Kidney tubule cell (primary cell): ENCODE results near the gene PRKAB1.
"Not testable (repeated sequence)": the region's sequence is repeated elsewhere in the genome, so short reads cannot be mapped to it uniquely, and the experiment has no call there.

Experiments
- DNase-seq: peaks from one replicate; pipeline ENCODE4 v3.0.0-alpha.2; 2018; ENCODE audit warnings: low spot score

Gene PRKAB1

DNA sequence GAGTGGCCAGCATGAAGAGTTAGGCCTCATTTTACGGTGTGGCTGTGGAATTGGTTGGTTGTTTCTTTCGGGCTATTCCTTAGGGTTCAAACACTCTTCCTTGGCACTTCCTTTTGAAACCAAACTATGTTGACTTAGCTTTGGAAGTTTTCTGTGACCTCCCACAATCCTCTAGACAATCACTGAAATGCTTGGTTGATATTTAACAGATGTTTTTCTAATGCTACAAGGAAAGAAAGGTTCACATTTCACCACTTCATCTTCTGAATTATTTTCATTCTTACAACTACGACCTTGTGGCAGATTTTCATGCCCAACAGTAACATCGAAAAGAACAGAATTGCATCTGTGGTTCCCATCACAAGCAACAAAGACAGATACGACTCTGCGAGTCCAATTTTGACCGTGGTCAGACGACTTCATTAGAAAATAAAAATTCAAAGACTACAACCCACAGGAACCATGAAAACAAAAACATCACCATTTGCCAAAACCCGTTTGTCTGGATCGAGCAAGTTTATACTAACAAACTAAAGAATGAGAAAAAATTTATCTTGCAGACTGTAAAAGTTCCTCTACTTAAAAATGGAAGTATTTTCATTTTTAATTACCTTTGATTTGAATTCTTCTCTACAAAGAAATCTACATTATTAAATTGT is 16.9 kb downstream of the PRKAB1 start:
- peak; percentile 58 for DNase-seq

DNA sequence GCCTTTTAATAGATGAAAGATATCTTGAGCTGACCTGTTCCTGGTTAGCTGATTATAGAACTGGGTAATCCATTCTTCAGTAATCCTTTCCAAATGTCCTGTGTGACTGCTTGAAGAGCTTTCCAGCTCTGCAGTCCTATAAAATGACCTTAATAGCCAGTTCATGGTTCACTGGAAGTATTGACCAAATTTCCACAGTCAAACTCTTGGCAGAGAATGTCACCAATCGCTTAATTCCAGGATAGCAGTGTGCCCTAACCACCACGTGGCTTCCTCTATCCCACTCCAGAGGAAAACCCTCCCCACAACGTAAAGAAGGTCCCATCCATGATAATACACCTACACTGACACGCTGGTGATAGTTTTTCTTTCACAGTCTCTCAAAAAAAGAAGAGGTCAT is 17.4 kb downstream of the PRKAB1 start:
- peak; percentile 30 for DNase-seq

DNA sequence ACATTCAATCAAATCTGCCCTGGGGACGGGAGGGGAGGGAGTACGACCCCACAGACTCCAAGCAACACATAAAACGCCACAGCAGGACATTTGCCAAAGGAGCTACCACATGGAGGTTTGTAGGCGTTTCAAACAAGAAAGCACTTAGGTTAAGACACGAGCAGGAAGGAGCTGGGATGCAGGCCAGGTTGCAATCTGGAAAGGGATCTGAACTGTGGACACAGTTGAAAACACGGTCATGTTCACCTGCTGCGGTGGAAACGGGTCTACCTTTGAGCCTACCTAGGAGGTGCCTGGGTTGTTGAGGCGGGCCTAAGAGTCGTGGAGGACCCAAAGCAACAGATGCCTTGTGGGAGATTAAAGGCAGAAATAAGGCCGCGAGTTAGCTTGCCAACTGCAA is 18.4 kb downstream of the PRKAB1 start:
- no peak for DNase-seq

DNA sequence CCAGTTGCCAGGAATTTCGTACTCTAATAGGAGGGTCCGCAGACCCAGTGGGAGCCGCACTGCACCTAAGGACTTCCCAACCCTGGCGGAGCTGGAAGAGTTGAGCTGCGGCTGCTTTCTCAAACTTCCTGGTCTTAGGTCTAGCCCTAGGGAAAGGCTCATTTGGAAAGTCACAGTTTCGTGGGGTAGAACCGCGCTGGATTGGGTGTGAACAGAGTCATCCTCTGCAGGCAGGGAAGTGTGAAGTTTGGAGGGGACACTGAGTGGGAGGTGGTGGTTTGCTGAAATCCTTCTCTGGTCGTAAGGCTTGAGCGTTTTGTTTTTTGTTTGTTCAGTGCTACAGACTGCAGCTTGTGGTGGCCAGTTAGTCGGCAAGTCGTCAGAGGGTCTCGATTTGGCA is 18.8 kb downstream of the PRKAB1 start:
- DNase-seq = no peak

DNA sequence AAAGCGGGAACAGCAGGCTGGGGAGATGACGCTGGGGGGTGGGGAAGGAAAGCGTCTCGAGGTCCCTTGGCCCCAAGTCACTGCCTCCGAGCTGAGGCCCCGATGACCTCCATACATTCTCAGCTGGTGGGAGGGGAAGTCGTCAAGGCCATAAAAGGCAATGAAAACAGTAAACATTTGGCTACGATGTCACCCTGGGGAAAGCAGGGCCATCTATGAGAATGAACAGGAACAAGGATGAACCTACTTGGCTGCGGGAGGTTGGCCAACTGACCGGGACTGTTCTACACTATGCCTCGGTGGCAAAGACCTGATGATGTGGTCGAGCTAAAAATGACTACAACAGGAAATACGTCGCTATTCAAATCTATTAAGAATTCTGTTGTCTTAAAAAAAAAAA is 19.5 kb downstream of the PRKAB1 start:
- no peak for DNase-seq

DNA sequence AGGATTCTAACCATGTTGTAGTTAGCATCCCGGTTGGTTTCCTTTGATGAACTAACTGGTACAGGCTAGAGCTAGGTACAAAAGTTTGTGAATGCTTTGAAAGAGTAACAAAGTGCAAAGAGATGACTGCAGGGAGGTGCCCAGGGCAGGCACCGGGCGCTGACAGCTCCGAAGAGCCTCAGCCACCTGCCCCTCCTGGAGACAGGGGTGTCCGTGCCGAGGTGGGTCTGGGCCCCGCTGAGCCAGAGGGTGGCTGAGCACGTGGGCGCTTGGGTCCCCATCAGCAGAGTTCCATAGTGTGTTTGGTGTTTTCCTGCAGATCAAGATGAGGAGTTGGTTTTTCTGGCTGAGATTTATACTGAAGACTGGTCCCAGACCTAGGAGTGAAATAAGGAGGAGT is 19.9 kb downstream of the PRKAB1 start:
- DNase-seq = no peak

DNA sequence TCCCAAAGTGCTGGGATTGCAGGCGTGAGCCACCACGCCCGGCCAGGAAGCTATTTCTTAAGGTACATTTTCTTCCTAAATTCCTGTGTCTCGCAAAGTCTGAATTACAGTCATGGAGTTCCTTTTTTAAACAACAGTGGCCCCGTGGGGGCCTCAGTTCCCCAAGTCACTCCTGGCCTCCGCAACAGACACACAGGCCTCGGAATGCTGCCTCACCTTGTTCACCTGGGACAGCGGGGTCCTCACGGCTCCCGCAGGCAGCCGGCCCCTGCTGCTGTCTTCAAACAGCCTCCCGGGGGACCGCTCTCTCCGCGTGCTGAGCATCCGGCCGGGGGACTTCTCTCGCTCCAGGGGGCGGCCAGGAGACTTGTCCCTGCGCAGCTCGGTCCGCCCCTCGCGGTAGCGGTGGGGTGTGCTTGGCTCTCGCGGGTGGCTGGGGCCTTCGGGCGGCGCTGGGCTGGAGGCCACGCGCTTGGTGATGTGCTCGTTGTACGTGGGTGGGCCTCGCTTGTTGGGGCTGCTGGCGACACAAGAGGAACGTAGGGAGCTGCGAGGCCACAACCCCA is 22.1 kb downstream of the PRKAB1 start:
- DNase-seq = no peak

DNA sequence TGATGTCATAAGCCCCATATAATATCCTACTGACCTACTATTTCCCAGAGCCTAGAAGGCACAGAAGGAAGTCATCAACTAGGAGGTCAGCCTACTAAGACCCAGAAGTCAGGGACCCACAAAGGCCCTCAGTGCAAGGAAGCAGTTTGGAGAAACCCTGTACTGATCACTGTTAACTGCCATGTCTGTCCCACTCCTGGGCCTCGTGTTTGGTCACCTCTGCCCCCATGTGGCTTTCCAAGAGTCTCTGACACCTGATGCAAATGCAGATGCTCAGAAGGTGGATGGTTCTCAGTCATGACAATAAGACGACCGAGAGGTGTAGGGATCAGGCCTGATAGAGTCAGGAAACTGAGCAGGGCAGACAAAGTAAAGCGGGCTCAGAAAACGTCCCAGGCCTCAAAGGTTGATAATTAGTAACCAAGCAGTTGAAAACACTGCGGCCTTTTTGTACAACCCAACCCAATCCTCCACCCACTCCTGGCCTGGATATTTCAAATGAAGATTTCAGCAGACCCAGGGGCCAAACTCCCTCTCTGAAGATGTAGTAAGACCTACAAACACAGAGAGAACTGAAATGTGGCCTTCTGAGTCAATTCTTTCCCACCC is 23.4 kb downstream of the PRKAB1 start:
- DNase-seq = no peak

DNA sequence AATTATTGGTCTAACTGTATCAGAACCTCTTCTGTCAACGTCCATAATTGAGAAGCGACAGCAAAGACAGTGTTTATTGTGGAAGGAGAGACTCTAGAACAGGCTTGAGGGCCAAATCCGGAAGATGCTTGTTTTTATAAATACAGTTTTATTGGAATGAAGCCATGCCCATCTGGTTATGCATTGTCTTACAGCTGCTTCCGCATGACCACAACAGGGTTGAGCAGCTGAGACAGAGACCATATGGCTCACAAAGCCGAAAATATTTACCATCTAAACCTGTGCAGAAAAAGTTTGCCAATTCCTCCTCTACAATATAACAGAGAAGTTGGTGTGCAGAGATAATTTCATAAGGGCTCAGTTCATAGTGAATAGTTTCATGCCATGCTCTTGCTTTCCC is 24.5 kb downstream of the PRKAB1 start:
- DNase-seq = no peak

DNA sequence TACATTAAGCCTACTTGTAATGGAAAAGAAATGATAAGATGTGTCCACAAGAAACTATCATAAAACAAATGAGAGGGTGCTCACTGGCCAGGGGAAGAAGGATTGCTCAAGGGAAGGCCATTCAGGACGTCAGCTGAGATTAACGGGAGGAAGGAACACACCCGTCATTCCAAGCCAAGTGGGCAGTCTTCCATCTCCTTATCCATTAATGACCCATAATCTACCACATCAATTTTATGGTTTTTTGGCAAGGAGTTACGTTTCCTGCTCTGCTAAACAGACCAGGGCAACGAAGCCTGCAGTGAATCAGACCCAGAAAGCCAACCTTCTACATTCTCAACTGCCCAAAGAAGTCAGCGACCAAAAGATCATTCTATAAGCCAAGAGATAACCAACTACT is 25.1 kb downstream of the PRKAB1 start:
- peak; percentile 92 for DNase-seq

DNA sequence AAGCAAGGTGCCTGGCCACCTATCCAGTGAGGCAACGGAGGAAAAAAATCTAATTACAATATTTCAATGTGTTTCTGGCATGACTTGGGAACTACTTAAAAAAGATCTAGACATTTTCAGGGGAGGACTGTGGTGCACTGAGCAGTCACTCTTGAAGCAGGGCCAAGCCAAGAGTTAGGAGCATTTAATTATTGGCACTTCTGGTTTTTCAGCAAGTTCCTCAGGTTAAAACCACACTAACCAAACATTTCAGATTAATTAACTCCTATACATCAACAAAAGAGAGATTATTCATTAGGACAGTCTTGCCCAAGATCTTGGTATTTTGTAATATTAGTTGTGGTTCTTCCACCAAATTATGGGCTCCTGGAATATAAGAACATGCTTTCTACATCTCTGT is 25.6 kb downstream of the PRKAB1 start:
- no peak for DNase-seq

DNA sequence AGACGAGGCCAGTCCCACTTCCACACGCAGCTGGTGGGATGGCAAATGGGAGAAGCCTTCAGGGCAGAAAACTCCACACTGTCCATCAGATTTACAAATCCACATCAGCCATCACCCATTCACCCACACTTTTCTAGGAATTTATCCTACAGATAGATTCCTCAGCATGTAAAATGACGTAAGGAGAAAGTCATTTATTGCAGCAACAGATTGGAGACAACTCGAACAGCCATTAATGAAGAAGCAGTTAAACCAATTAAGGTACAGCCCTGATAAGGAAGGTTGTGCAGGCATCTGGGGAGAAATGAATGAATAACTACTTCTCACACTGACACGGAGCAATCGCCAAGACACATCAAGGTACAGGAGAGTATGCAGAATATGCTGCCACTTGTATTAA is 26.2 kb downstream of the PRKAB1 start:
- DNase-seq = no peak

DNA sequence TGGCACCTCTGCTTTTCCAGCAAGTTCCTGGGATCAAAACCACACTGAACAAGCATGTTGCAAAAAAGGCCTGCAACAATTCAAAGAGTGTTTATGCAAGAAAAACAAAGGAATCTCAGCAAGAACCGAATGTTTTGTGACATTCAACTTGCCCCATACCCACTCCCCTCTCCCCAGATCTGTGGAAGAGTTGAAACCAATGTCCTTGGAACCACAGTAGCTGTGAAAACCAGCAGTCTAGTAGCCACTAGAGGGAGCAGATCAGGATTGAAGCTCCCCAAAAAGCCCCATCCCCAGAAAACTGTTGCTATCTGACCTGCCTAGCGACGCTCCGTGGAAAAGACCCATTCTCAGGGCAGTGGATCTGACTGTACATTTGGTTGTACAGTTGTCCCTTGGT is 27.1 kb downstream of the PRKAB1 start:
- no peak for DNase-seq

DNA sequence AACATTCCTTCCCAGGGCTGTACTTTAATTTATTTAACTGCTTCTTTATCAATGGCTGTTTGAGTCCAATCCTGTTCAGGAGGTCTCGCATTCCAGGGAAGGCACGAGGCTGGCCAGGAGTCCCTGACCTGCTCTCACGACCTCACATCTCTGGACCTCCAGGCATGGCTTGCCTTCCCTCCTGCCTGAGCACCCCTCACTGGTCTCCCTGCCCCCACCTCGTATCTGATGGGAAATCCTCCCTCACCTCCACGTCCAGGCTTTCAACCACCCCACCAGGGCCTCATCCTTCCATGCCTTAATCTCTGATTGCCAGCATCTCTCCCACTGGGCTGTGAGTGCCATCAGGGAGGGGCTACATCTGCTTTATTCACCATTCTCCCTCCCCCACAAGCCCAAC is 29.0 kb downstream of the PRKAB1 start:
- DNase-seq = no peak

DNA sequence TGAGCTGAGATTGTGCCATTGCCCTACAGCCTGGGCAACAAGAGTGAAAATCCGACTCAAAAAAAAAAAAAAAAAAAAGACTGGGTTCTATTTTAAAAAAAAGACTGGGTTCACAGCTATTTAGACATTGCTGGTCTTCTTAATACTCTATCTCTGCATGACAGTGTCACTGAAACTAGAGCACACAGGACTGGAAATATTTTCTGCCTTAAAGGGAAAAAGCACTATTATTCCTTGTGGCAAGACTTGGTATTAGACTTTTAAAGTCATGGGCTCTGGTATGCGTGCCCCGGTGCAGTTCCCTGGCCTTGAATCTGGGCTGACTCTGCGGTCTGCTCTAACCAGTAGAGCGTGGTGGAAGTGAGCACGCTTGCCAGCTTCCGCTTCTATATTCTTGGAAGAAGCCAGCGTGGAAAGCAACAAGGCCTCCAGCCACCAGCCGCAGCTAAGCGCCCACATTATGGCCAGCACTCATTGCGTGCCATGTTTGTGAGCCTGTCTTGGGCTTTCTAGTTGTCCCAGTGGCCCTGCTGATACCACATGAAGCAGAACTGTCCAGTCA is 31.3 kb downstream of the PRKAB1 start:
- DNase-seq = peak; percentile 94

DNA sequence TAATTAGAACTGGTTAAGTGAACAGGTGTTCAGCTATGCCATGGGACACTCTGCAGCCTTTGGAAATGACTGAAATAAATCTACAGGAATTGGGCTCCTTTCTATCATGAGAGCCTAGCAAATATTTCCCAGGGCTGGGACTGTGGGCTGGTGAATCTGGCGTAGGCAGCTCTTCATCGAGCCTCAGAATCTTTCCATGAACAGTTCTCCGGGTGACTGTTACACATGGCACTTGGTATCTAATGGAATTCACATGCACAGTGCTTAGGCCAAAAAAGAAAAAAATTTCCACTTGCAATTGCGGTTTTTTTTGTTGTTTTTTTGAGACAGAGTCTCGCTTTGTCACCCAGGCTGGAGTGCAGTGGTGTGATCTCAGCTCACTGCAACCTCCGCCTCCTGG is 32.1 kb downstream of the PRKAB1 start:
- peak; percentile 52 for DNase-seq

DNA sequence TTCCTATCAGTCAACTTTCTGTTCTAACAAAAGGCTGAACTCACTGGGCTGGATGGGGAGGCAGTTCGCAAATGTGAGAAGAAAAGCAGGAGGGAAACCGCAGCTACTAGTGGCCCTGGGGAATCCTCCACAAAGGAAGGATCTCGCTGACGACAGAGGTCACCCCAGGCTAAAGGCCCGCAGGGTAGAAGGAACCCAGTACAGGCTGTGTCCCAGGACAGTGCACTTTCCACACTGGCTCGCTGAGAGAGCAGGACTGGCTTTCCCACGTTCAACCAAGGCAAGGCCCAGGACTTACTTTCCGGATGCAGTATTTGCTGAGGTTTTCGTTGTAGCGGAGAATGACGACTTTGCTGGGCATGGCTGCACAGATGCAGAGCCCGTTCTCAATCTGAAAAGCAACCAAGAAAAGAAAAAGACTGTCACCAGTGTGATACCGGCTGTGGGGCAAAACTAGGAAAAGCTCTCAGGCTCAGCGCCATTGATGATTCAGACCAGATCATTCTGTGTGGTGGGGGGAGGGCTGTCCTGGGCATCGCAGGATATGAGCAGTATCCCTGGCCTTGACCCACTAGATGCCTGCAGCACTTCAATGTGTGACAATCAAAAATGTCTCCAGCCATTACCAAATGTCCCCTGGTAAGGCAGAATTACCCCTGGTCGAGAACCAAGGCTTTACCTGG is 36.3 kb downstream of the PRKAB1 start:
- peak; percentile 71 for DNase-seq

DNA sequence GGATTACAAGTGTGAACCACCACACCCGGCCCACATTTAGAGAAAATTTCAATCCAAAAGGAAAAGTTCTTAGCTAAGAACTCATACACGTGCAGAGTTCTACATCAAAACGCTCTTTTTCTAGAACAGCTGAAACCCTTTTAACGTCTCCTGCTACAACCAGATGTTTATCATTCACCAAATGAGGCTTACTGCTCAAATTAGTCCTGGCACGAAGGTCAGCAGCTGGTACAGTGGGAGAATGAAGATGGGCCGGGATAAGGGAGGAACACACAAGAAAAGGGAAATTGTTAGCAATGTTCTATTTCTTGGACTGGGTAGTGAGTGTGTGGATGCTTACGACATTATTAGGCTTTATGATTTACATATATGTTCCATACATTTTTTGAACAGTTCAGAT is 37.2 kb downstream of the PRKAB1 start:
- DNase-seq = no peak

DNA sequence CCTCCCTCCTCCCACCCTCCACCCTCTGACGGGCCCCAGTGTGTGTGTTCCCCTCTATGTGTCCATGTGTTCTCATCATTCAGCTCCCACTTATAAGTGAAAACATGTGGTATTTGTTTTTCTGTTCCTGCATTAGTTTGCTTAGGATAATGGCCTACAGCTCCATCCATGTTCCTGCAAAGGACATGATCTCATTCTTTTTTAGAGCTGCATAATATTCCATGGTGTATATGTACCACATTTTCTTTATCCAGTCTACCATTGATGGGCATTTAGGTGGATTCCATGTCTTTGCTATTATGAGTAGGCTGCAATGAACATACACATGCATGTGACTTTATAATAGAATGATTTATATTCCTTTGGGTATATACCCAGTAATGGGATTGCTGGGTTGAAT is 38.5 kb downstream of the PRKAB1 start:
- not testable (repeated sequence) for DNase-seq

DNA sequence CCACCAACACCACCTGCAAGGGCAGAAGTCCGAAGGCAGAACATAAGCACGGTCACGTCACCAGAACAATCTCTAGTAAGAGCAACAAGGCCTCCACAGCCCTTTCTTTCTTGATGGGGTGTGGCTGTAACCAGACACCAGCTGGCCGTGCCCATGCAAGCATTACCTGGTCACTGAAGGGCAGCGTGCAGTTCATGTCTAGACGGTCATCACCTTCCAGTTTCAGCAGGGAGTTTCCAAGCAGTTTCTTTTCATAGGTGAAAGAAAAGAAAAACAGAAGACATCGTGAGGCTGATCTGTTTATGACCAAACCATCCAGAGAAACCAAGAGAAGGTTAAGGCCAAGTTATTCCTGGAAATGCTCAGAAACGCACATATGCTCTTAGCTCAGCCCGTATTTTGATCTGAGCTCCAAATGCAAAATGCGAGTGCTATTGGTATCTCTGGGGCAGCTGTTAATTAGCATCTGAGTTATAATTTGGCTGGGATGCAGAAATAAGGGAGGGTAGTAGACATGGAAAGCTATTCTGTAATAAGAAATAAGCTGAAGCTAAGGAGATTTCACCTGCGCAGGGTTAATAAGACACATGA is 42.5 kb downstream of the PRKAB1 start:
- peak; percentile 93 for DNase-seq

DNA sequence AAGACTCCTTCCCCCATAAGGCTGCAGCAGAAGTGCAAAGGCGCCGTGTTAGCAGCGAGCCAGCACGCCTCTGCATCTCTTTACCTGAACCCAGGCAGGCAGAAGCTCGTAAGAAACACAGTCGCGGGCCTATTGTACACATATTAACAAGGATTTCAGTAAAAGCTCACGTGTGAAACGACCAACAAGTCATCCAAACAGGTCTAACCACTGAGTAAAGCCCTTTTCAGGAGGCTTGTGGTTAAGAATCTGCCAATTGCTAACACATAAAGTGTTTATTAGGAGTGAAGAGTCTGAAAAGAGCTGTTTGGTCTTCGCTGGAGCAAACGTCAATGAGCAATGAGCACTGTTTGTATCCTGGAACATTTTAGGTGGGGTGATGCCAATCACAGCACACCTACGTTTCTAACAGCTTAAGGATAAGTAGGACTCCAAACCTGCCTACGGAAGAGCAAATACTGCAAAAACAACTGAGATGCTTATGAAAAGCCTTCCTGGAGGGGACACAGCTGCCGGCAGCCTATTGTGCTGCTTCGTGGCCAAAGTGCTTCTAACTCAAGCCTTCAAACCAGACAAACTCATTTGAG is 43.1 kb downstream of the PRKAB1 start:
- peak; percentile 66 for DNase-seq

DNA sequence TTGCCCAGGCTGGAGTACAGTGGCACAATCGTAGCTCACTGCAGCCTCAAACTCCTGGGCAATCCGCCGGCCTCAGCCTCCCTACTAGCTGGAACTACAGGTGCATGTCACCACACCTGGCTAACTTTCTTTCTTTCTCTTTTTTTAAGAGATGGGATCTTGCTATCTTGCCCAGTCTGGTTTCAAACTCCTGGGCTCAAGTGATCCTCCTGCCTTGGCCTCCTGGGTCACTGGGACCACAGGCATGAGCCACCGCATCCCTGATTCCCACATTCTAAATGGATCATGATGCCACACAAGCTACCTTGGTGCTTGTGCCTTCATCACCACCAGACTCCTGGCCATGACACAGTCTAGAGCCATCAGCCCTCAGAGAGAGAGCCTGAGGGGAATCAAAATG is 43.8 kb downstream of the PRKAB1 start:
- DNase-seq = no peak
